HEK293 (cell line): Measurements from ENCODE around the gene PRM1.

Experiments
- ATF2 ChIP-seq: fragments of 450-650 bp; formaldehyde crosslinking; IDR thresholded peaks from 2 replicates; pipeline ENCODE4 v1.5.1; 2016; ENCODE audit warnings: missing biosample characterization, missing genetic modification characterization, low read depth
- ZFHX2 ChIP-seq: fragments of 450-650 bp; formaldehyde crosslinking; conservative IDR thresholded peaks from 2 replicates; pipeline ENCODE4 v1.5.1; 2016; ENCODE audit warnings: missing biosample characterization, missing genetic modification characterization
- ZIC2 ChIP-seq: fragments of 450-650 bp; formaldehyde crosslinking; IDR thresholded peaks from 2 replicates; pipeline ENCODE4 v1.5.1; 2016; ENCODE audit warnings: missing biosample characterization, missing genetic modification characterization
- ZNF138 ChIP-seq: fragments of 450-650 bp; formaldehyde crosslinking; IDR thresholded peaks from 2 replicates; pipeline ENCODE4 v1.5.1; 2016; ENCODE audit warnings: missing biosample characterization, missing genetic modification characterization, borderline replicate concordance
- ZNF211 ChIP-seq: fragments of 450-650 bp; formaldehyde crosslinking; IDR thresholded peaks from 2 replicates; pipeline ENCODE4 v1.5.1; 2016; ENCODE audit warnings: low read depth, missing biosample characterization, missing genetic modification characterization
- ZNF423 ChIP-seq: fragments of 450-650 bp; formaldehyde crosslinking; IDR thresholded peaks from 2 replicates; pipeline ENCODE4 v1.5.1; 2016; ENCODE audit warnings: missing biosample characterization, missing genetic modification characterization
- ZNF501 ChIP-seq: fragments of 450-650 bp; formaldehyde crosslinking; IDR thresholded peaks from 2 replicates; pipeline ENCODE4 v1.5.1; 2016; ENCODE audit warnings: missing biosample characterization, missing genetic modification characterization
- ZNF558 ChIP-seq: fragments of 450-650 bp; formaldehyde crosslinking; IDR thresholded peaks from 2 replicates; pipeline ENCODE4 v1.5.1; 2016; ENCODE audit warnings: missing biosample characterization, missing genetic modification characterization
- ZNF571 ChIP-seq: fragments of 450-650 bp; formaldehyde crosslinking; IDR thresholded peaks from 2 replicates; pipeline ENCODE4 v1.5.0; 2017; ENCODE audit warnings: missing biosample characterization, missing genetic modification characterization
- ZNF777 ChIP-seq: fragments of 450-650 bp; formaldehyde crosslinking; IDR thresholded peaks from 2 replicates; pipeline ENCODE4 v1.5.1; 2017; ENCODE audit warnings: missing biosample characterization, missing genetic modification characterization, borderline replicate concordance
- TF ChIP-seq, protein P1 (sequence below): fragments of 450-650 bp; formaldehyde crosslinking; IDR thresholded peaks from 2 replicates; pipeline ENCODE4 v1.5.1; 2016; ENCODE audit warnings: missing biosample characterization, missing genetic modification characterization
- TF ChIP-seq, protein P2 (sequence below): fragments of 450-650 bp; formaldehyde crosslinking; IDR thresholded peaks from 2 replicates; pipeline ENCODE4 v1.5.1; 2016; ENCODE audit warnings: missing biosample characterization, missing genetic modification characterization
- TF ChIP-seq, protein P3 (sequence below): fragments of 450-650 bp; formaldehyde crosslinking; IDR thresholded peaks from 2 replicates; pipeline ENCODE4 v1.5.1; 2016; ENCODE audit warnings: missing biosample characterization, missing genetic modification characterization, low read depth

GRCh38 chr16:11242658-11243057, 38.5 kb downstream of the PRM1 start:
- TF ChIP-seq ZNF501 (tag by site-specific recombination) = no peak
- no peak for TF ChIP-seq ATF2
- TF ChIP-seq, protein P1, sequence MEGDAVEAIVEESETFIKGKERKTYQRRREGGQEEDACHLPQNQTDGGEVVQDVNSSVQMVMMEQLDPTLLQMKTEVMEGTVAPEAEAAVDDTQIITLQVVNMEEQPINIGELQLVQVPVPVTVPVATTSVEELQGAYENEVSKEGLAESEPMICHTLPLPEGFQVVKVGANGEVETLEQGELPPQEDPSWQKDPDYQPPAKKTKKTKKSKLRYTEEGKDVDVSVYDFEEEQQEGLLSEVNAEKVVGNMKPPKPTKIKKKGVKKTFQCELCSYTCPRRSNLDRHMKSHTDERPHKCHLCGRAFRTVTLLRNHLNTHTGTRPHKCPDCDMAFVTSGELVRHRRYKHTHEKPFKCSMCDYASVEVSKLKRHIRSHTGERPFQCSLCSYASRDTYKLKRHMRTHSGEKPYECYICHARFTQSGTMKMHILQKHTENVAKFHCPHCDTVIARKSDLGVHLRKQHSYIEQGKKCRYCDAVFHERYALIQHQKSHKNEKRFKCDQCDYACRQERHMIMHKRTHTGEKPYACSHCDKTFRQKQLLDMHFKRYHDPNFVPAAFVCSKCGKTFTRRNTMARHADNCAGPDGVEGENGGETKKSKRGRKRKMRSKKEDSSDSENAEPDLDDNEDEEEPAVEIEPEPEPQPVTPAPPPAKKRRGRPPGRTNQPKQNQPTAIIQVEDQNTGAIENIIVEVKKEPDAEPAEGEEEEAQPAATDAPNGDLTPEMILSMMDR (tag by site-specific recombination) = no peak
- no peak for TF ChIP-seq ZNF558 (tag by site-specific recombination)
- no peak for TF ChIP-seq ZFHX2 (tag by site-specific recombination)
- no peak for TF ChIP-seq ZNF138 (tag by site-specific recombination)
- no peak for TF ChIP-seq ZNF211 (tag by site-specific recombination)
- TF ChIP-seq, protein P2, sequence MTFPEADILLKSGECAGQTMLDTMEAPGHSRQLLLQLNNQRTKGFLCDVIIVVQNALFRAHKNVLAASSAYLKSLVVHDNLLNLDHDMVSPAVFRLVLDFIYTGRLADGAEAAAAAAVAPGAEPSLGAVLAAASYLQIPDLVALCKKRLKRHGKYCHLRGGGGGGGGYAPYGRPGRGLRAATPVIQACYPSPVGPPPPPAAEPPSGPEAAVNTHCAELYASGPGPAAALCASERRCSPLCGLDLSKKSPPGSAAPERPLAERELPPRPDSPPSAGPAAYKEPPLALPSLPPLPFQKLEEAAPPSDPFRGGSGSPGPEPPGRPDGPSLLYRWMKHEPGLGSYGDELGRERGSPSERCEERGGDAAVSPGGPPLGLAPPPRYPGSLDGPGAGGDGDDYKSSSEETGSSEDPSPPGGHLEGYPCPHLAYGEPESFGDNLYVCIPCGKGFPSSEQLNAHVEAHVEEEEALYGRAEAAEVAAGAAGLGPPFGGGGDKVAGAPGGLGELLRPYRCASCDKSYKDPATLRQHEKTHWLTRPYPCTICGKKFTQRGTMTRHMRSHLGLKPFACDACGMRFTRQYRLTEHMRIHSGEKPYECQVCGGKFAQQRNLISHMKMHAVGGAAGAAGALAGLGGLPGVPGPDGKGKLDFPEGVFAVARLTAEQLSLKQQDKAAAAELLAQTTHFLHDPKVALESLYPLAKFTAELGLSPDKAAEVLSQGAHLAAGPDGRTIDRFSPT (tag by site-specific recombination) = no peak
- no peak for TF ChIP-seq ZIC2 (tag by site-specific recombination)
- TF ChIP-seq, protein P3, sequence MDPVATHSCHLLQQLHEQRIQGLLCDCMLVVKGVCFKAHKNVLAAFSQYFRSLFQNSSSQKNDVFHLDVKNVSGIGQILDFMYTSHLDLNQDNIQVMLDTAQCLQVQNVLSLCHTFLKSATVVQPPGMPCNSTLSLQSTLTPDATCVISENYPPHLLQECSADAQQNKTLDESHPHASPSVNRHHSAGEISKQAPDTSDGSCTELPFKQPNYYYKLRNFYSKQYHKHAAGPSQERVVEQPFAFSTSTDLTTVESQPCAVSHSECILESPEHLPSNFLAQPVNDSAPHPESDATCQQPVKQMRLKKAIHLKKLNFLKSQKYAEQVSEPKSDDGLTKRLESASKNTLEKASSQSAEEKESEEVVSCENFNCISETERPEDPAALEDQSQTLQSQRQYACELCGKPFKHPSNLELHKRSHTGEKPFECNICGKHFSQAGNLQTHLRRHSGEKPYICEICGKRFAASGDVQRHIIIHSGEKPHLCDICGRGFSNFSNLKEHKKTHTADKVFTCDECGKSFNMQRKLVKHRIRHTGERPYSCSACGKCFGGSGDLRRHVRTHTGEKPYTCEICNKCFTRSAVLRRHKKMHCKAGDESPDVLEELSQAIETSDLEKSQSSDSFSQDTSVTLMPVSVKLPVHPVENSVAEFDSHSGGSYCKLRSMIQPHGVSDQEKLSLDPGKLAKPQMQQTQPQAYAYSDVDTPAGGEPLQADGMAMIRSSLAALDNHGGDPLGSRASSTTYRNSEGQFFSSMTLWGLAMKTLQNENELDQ (tag by site-specific recombination) = no peak
- no peak for TF ChIP-seq ZNF777 (tag by site-specific recombination)
- TF ChIP-seq ZNF571 (tag by site-specific recombination) = no peak
- no peak for TF ChIP-seq ZNF423 (tag by site-specific recombination)
